GM19025 (cell line): ENCODE data around the gene LPAR6.

ENCODE experiments used
- ATAC-seq: cut with Tn5 transposase; IDR thresholded peaks from one replicate; pipeline ENCODE4 v1.9.1; 2021; ENCODE audit warnings: mild to moderate bottlenecking, low read depth, moderate library complexity; ENCODE audit not compliant: unreplicated experiment

Gene LPAR6

DNA sequence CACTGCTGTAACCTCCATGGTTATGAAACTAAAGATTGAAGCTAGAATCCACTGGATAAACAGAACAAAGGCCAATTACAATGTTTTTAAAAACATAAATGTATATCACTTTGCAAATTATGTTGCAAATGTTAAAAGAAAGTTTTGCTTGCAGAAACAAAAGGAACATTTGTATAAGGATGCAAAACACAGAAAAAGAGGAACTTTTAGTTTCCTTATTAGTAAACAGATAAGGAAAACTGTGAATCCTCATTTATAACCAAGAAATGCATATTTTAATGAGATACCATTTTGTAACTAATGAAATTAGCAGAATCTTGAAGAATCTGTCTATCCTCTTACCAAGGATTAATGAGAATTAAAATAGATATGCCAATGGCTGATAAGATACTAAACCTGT lies 32.3 kb downstream of the LPAR6 start:
- no peak for ATAC-seq

DNA sequence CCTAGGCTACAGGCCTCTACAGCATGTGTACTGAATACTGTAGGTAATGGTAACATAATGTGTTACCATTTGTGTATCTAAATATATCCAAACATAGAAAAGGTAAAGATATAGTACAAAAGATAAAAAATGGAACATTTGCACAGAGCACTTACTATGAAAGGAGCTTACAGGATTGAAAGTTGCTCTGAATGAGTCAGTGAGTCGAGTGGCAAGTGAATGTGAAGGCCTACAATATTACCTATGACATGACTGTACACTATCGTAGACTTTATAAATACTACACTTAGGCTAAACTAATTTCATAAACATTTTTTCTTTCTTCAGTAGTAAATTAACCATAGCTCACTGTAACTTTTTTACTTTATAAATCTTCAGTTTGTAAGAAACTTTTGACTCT lies 35.1 kb downstream of the LPAR6 start:
- no peak for ATAC-seq

DNA sequence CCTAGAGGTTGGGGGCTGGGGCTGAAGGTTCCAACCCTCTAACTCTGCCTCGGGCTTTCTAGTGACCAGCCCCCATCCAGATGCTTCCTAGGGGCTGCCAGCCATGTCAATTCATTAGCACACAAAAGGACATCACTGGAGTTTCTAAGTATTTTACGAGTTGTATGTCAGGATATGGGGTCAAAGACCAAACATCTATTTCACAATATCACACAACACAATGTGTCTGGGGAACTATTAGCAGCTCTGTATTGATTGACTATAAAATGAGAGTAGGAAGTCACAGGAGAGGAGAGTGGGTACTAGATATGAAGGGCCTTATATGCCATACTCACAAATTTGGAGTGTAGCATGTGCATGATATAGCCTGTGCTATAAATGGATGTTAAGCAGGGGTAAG lies 42.1 kb downstream of the LPAR6 start:
- ATAC-seq, result no peak

DNA sequence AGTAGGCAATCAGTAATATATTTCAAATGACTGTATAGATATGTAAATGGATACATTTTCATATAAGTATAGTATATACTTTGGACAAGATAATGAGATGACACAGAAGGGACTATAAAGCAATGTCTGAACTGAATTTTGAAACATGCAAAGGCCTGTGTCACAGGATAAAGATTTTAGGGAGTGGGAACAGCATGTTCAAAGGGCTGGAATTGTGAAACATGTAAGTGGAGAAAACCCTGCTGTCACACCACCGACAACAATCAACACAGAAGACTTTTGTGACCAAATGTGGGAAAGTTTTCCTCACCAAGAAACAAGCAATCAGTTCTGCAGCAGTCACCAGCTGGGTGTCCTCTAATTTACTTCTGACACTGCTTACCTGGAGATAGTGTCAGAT lies 42.9 kb downstream of the LPAR6 start:
- ATAC-seq, result no peak
